Measurements from ENCODE around the gene TRAF2. TPM values are rescaled to one million over a fixed set of nuclear protein-coding genes. Genes with fewer than 3 reads are reported as not detected.
A peak's percentile ranks its signal among the peaks of the same experiment; 100 is the strongest.

TRAF2 gene
- total and polyA plus RNA-seq, 2 of the 4 experiments (the other 2 are of a cell fraction) = 6.6 to 12.0 TPM

DNA sequence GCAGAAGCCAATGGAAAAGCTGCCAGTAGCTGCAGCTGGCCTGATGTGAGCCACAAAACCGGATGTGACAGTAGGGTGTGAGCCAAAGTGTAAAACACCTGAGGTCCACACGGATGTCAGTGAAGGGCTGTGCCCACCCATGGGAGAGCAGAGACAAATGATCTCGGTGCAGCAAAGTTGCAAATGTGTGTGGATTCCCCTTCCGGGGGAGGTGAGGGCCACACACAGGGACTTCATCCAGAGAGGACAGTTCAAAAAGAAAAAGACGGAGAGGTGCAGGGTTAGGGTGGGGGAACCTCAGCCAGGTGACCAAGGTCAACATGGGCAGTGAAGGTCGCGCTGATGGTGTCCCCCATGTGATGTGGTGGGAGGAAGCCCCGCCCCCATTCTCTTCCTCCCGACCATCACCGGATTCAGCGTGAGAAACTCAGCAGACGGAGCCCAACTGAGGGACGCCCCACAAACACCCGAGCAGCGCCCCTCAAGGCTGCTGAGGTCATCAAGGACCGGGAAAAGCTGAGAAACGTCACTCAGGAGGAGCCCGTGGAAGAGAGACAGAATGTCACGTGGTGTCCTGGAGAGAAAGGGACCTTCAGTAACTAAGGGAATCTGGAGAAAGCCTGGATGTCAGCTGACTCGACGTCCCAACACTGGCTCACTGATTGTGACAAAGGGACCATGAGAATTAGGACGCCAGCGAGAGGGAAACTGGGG lies 79.6 kb downstream of the TRAF2 start:
- Histone ChIP-seq H2AK5ac (ENCODE audit: low read depth, low read length) (no peak overlapping the region), H3K56ac (ENCODE audit: extremely low read depth, insufficient read depth, low read length) (no peak overlapping the region), H2BK5ac (ENCODE audit: low read depth, low read length, poor library complexity, severe bottlenecking) (no peak overlapping the region), H2BK15ac (ENCODE audit: low read depth, low read length) (no peak overlapping the region), H2AFZ (replicated peaks; ENCODE audit: low read length, poor library complexity) (peak overlapping the region; percentile 78), H3K4me3 (ENCODE audit: insufficient read depth, low read depth, low read length) (no peak overlapping the region), H3K18ac (ENCODE audit: low read depth, low read length) (no peak overlapping the region), H3K4me1 (ENCODE audit: control insufficient read depth, insufficient read depth, low read length) (no peaks in the 10 kb centered on the region), H3K9ac (ENCODE audit: low read depth, low read length) (no peak overlapping the region), H2BK20ac (ENCODE audit: low read depth, low read length) (no peak overlapping the region), H3K79me1 (ENCODE audit: low read depth in 1 of 2, low read length in 2 of 2) (no peaks in the 10 kb centered on the region), H4K20me1 (ENCODE audit: insufficient read depth, low read length) (no peaks in the 10 kb centered on the region), H3K36me3 (ENCODE audit: control insufficient read depth, insufficient read depth, low read length) (no peaks in the 10 kb centered on the region), H3K27ac (ENCODE audit: insufficient read depth, low read length) (no peak overlapping the region), H3K9me3 (ENCODE audit: control insufficient read depth, insufficient read depth, low read length) (no peaks in the 10 kb centered on the region), H3K27me3 (ENCODE audit: control insufficient read depth, insufficient read depth, low read length) (peaks cover 17% of the 10 kb centered on the region), H4K91ac (ENCODE audit: insufficient read depth, low read depth, low read length) (no peak overlapping the region), H3K4ac (ENCODE audit: low read depth, low read length) (no peak overlapping the region), H4K5ac (ENCODE audit: low read depth, low read length) (no peak overlapping the region), H3K9me1 (ENCODE audit: insufficient read depth, low read length) (peaks cover 2% of the 10 kb centered on the region; the same call in 1 of the 2 replicates), H2AK9ac (replicated peaks; ENCODE audit: low read depth, low read length, poor library complexity) (peak overlapping the region; percentile 13), H3K4me2 (ENCODE audit: low read depth, low read length) (peak overlapping the region; percentile 70), H3K23ac (ENCODE audit: low read depth, low read length) (no peak overlapping the region), H2BK120ac (ENCODE audit: low read depth, low read length) (no peak overlapping the region), H4K8ac (ENCODE audit: low read depth in 2 of 2, low read length in 2 of 2) (no peak overlapping the region), H3K14ac (replicated peaks; ENCODE audit: low read depth, low read length) (no peak overlapping the region)
- 11% methylated on average over 5 of the region's 23 CpGs; no CpG with 5 or more reads in 1 of the 2 experiments for WGBS, 2 experiments (ENCODE audit: extremely low coverage in 2 of 2, insufficient read length in 1 of 2)
- TF ChIP-seq BHLHE40 (IDR thresholded peaks at IDR 0.05; ENCODE audit: low read depth, low read length) (no peak), SMC3 (IDR thresholded peaks at IDR 0.05; ENCODE audit: low read depth, low read length) (no peak), CHD1 (IDR thresholded peaks at IDR 0.05; ENCODE audit: low read depth, low read length) (no peak), MAFK (IDR thresholded peaks at IDR 0.05; ENCODE audit: low read depth, low read length) (no peak), CTCF (conservative IDR thresholded peaks at IDR 0.05; ENCODE audit: low read depth, low read length) (no peak), CEBPB (IDR thresholded peaks at IDR 0.05; ENCODE audit: low read depth, low read length) (no peak), MAZ (IDR thresholded peaks at IDR 0.05; ENCODE audit: borderline replicate concordance, low read depth, low read length) (no peak)
- TF ChIP-seq, protein P1, sequence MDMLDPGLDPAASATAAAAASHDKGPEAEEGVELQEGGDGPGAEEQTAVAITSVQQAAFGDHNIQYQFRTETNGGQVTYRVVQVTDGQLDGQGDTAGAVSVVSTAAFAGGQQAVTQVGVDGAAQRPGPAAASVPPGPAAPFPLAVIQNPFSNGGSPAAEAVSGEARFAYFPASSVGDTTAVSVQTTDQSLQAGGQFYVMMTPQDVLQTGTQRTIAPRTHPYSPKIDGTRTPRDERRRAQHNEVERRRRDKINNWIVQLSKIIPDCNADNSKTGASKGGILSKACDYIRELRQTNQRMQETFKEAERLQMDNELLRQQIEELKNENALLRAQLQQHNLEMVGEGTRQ (IDR thresholded peaks at IDR 0.05; ENCODE audit: low read depth, low read length) = peak; percentile 78
- CTCF ChIA-PET = no interaction called here
- DNase-seq (no peak), ATAC-seq (ENCODE audit: low read depth) (no peak)
- dilution Hi-C loops (cut with HindIII; ENCODE audit: low sequenced_read_pairs, unreplicated experiment) = no loop called here
- BruUV-seq (replicated peaks) = no TSS peak
- in situ Hi-C loops (cut with MboI; ENCODE audit: low sequenced_read_pairs) = no loop called here
- intact Hi-C loops (cut with micrococcal nuclease) = no loop called here
- POLR2A ChIA-PET (ENCODE audit: unreplicated experiment) = interaction anchor here (0.6 kb wide), 1 partner anchor 113 kb away, joined by 3 read pairs; no protein-coding TSS in a partner anchor
